HG02763 (cell line): ENCODE data around the gene SASH1.
"Not testable (repeated sequence)": the region's sequence is repeated elsewhere in the genome, so short reads cannot be mapped to it uniquely, and the experiment has no call there.

Source experiments
- ATAC-seq: cut with Tn5 transposase; IDR thresholded peaks from one replicate; pipeline ENCODE4 v1.9.1; 2021; ENCODE audit warnings: mild to moderate bottlenecking, moderate library complexity; ENCODE audit not compliant: unreplicated experiment

Gene SASH1

DNA sequence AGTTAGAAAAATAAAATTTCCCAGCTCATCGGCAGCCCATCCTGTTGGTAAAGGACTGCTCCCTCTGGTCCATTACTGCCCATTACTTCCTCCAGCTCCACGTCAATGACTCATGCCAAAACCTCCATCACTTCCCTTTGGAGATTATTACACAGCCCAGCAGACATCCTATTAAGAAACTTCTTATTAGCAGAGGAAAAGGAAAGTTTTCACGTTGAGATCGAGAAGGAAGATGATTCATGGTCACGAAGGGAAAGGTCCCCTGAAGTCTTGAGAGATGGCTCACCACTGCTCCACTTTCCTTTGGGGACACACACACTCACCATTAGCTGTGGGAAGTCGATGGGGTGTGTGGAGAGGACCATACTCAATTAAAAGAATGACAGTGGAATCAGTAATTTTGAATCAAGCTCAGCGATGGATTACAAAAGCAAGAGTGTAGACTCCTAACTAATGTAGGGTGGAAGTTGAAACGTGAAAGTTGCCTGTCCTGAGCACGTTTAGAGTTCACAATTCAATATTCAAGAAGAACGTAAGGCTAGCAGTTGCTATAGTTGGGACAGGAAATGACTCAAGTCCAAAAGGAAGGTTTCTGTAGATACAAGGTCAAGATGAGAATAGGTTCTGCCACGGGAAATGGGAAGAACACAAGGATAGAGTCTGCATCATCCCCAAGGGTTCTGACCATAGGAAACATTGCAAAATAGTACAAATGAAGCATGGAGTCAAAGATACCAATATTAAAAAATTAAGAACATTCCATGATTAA is 21.6 kb downstream of the SASH1 start:
- ATAC-seq, result no peak

GRCh38 chr6:148365041-148365440 is 22.4 kb downstream of the SASH1 start:
- ATAC-seq, result no peak

DNA sequence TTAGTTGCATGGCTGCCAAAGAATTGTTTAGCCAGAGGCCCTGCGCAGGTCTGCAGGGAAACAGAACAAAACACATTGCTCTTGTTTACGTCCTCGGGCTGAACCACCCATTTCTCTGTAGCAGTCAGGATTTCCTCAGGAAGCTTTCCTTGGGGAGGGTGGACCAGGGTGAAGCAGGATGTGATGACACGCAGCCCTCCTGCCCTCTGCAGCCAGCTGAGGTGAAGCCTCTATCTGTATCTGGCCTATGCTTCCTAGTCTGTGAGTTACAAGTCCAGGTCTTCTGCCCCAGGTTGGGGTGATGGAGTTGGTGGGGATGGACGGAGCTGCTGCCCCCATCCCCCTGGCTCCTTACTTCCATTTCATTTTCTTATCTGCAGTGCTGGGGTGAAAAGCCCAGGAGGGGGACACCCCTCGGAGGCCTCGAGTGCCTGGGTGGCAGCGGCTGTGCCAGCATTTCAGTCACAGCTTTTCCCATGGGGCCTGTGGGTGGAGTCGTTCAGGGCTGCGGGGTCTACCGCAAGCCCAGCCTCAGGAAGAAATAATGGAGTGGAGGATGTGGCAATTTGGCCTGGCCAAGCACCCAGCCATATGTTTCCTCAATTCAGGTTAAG is 24.9 kb downstream of the SASH1 start:
- no peak for ATAC-seq

DNA sequence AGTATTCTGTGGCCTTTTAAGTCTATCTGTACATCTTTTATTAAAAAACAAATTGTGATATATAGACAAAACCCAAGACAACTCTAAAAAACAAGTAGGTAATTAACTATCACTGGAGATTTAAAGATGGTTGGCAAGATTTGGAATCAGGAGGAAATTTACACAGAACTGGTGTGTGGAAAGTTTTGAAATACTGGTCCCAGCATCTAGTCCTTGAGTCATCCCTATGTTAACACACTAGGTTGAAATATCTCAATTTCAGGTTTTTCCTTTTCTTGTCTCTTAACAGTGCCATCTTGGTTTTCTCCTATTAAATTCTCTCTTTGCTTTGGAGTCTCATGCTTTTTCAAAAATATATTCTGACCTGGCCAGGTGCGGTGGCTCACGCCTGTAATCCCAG is 27.5 kb downstream of the SASH1 start:
- ATAC-seq, result no peak

GRCh38 chr6:148374040-148374774 is 31.6 kb downstream of the SASH1 start:
- ATAC-seq, result no peak

GRCh38 chr6:148375401-148375800 is 32.8 kb downstream of the SASH1 start:
- no peak for ATAC-seq

DNA sequence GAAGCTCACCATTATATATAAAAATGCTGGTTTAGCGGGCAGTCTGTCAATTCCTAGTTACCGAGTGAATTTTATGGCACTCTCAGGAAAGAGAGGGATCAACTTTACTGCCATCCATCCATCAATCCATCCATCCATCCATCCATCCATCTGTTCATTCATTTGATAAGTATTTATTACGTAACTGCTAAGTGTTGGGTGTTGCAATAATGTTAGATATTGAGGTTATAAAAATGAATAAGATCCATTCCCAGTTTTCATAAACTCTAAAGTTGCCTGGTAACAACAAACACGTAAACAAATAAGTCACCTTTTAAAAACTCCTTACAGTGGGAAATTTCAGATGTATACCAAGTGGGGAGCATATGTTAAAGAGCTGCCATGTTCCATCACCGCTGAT is 36.8 kb downstream of the SASH1 start:
- no peak for ATAC-seq

DNA sequence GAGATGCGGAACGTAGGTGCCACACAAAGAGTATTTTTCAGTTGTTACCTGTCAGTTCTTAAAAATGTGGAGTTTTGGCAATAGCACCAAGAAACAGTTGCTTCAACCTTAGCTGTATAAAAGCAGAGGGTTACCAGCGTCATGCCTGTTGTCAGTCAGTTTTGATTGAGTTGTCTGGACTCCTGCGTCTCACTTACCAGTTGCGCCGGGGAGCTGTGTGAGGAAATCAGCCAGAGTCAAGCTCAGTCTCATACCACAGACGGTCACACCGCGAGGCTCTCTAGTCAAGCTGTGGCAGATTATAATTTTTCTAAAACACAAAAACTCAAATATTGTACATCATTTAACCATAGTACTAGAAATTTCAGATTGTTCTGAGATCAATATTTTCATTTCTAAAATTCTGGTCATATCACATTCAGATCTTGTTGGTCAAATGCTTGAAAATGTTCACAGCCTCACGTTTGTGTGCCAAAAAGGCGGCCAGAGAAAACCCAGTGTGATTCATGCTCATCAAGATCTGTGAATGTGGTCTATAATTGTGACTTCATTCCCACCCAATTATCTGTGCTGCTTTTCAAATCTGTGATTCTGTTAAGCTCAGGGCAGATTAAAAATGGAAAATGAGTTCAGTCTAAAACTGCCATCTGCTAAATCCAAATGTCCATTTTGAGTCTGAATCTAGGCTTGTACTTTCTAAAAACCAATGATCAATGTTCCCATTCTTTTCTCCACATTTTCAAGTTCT is 37.5 kb downstream of the SASH1 start:
- ATAC-seq, result no peak

DNA sequence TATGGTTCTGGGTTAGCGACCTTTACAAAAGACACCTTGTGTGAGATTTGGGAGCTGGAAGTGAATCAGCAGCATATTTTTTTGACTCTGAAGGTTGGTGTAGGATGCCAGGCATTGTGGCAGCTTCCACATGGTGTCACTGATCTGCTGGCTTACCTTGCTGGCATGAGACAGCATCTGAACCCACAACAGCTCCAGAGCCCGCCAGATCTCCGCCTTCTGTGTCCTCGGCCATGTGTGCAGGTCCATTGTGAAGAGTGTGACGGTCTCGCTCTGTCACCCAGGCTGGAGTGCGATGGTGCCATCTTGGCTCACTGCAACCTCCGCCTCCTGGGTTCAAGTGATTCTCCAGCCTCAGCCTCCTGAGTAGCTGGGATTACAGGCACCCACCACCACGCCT is 39.4 kb downstream of the SASH1 start:
- ATAC-seq, result not testable (repeated sequence)

DNA sequence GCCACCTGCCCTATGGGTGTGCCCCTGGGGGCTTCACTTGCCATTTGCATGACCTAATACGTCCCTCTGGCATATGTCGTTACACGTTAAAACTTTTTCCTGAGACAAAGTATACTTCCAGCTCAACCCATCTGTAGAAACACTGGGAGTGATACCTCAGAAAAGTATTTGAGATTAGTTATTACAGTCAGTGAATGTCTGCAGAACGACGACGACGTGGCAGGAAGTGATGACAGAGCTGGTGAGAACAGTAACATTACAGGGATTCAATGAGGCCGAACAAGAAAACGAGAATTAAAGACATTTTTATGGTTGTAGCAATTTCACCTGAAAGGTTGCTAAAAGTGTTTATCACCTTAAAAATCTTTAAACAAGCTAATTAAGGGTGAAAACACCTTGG is 40.2 kb downstream of the SASH1 start:
- ATAC-seq, result no peak

- no peak for ATAC-seq
Observed at GRCh38 chr6:148383658-148384368, 41.2 kb downstream of the SASH1 start.

GRCh38 chr6:148385379-148385778 is 42.7 kb downstream of the SASH1 start:
- ATAC-seq, result no peak

- no peak for ATAC-seq
Observed at GRCh38 chr6:148388521-148388920, 45.9 kb downstream of the SASH1 start.

DNA sequence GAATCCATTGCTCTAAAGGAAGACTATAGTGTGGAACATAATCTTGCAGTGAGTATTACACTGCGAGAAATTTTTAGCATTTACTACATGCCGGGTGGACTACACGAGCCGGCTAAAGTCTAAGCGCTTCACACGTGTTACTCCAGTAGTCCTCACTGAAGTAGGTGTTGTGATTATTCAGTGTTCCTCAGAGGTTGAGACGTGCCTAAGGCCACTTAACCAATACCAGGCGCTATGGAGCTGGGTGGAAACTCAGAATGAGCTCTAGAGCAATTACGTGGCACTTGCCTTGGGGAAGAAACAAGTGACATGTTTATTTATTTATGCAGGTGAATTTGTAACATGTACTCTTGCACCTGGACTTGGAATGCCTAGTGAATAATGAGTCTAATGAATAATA is 46.4 kb downstream of the SASH1 start:
- no peak for ATAC-seq

GRCh38 chr6:148389917-148390316 is 47.3 kb downstream of the SASH1 start:
- no peak for ATAC-seq

DNA sequence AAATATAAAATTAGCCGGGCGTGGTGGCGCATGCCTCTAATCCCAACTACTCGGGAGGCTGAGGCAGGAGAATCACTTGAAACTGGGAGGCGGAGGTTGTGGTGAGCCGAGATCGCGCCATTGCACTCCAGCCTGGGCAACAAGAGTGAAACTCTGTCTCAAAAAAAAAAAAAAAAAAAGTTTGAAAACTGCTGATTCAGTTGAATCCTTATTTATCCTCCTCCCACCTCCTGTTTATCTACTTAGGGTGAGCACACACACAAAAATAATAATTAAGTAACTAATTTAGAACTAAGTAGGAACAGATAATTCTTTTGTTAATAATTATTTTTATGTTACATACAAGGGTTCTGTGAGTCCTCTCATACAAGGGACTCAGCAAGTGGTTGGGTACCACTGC is 49.5 kb downstream of the SASH1 start:
- not testable (repeated sequence) for ATAC-seq

DNA sequence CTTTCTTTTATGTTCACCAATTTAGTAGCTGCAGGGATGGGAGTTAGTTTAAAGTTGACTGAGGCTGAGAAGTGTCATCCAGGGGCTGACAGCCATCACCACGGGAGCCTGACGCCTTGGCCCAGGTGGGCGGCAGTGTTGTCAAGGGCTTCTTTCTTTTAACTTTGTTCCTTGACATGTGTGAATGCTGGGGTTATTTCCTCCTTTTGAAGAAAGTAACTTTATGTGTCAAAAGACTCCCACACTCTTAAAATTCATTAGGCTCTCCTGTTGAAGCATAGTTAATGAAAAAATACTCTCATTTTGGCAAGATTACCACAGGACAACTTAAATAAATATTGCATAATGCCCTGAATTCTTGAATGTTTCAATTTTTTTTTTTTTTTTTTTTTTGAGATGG is 50.0 kb downstream of the SASH1 start:
- no peak for ATAC-seq

DNA sequence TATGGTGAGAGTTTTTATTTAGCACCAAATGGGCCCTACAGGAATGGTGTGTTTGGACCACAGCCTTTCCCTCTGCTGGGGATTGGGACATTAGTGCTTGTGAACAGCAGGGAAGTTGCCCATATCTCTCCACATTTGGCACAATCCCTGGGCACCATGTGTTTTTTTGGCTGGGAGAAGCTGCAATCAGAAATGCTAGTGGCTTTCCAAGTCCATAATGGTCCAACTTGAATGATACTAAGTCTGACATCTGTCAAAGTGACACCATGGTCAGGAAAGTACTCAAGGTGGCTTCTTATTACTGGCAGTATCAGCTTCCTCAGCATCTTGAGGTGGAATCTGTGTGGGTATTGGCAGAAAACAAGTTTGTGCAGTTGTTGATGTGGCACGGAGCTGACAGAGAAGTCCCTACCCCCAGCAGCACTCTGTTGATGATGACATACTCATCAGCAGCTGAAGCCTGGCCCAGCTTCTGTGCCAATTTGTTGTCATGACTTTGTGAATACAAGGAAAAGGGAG is 53.0 kb downstream of the SASH1 start:
- ATAC-seq, result no peak

DNA sequence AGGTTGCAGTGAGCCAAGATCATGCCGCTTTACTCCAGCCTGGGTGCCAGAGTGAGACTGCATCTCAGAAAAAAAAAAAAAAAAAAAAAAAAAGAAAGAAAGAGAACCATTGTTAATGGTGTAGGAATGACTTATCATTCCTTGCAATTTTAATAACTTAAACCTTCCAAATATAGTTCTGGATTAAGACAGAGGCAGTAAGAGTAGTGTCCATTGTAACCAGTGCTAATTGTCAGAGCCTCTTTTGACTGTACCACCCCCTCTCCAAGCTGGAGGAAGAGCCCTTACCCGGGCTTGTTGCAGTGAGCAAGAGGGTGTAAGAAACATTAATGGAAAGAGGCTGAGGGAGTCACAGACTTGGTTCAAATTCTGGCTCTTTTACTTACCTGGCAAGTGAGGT is 53.8 kb downstream of the SASH1 start:
- no peak for ATAC-seq

GRCh38 chr6:148396926-148397325 is 54.3 kb downstream of the SASH1 start:
- ATAC-seq, result no peak
